ENCODE results near the gene TFEB. TPM values are rescaled to one million over a fixed set of nuclear protein-coding genes. Genes with fewer than 3 reads are reported as not detected.
"Not testable (repeated sequence)": the region's sequence is repeated elsewhere in the genome, so short reads cannot be mapped to it uniquely, and the experiment has no call there.

The TFEB gene
- total RNA-seq, 1 experiment from 2014 or later = 6.0 TPM

GRCh38 chr6:41767112-41767833, 31.9 kb upstream of the TFEB start:
- peak; percentile 56 for DNase-seq (ENCODE audit: low read depth)
- in situ Hi-C loops (cut with HindIII; ENCODE audit: low pct_unique_long_range_greater_than_20kb, low sequenced_read_pairs) = no loop called here

GRCh38 chr6:41766043-41766664, 30.7 kb upstream of the TFEB start:
- in situ Hi-C loops (cut with HindIII; ENCODE audit: low pct_unique_long_range_greater_than_20kb, low sequenced_read_pairs); DNase-seq (ENCODE audit: low read depth): not testable (repeated sequence)

DNA sequence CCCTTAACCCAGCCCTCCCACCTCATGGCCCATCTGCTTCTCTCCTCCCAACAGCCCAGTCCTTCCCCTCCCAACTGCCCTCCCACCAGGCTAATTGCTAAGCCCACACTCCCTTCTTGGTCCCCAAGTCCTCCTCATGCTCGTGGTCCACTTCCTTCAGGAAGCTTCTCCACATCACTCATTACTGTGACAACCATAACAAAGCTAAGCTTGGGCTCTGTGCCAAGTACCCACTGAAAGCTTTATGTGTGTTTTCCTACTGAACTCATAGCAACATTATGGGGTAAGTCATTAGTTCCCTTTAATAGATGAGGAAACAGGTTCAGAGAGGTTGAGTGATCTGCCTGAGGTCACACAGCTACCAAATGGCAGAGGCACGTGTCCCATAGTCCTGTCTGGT, 28.1 kb upstream of the TFEB start:
- no peak for DNase-seq (ENCODE audit: low read depth)
- in situ Hi-C loops (cut with HindIII; ENCODE audit: low pct_unique_long_range_greater_than_20kb, low sequenced_read_pairs) = no loop called here

DNA sequence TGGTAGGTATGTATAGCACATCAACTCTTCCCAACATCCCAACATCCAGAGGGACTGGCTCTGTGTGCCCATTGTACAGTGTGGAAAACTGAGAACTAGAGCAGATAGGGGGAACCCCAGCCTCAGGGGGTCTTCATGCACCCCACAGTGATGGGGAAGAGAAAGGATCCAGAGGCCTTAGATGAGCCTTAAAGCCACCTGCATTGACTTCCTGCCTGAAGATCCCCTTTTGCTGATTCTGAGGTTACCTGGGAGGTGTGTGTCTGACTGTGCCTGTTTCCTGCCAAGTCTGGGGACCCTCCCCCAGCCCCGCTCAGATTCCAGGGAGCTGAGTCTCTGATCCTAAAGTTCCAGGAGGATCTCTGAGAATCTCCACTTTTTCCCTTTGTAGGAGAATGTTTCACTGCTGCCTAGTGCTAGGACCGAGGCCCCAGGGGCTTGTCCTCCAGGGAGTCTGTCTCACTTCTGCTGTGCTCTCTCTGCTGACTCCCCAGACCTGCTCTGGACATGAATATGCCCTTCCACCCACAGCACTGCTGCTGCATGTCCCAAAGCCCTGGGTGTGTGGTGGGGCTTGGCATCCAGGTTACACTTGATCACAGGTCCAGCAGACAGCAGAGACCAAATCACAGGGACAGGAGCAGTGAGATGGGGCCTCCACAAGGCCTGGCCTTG, 24.6 kb upstream of the TFEB start:
- DNase-seq (ENCODE audit: low read depth) = no peak
- in situ Hi-C loops (cut with HindIII; ENCODE audit: low pct_unique_long_range_greater_than_20kb, low sequenced_read_pairs) = no loop called here

GRCh38 chr6:41759106-41759904, 23.9 kb upstream of the TFEB start:
- DNase-seq (ENCODE audit: low read depth) = no peak
- in situ Hi-C loops (cut with HindIII; ENCODE audit: low pct_unique_long_range_greater_than_20kb, low sequenced_read_pairs) = no loop called here

GRCh38 chr6:41758641-41759035, 23.2 kb upstream of the TFEB start:
- DNase-seq (ENCODE audit: low read depth) = no peak
- in situ Hi-C loops (cut with HindIII; ENCODE audit: low pct_unique_long_range_greater_than_20kb, low sequenced_read_pairs) = no loop called here

GRCh38 chr6:41757931-41758640, 22.7 kb upstream of the TFEB start:
- in situ Hi-C loops (cut with HindIII; ENCODE audit: low pct_unique_long_range_greater_than_20kb, low sequenced_read_pairs) = no loop called here
- no peak for DNase-seq (ENCODE audit: low read depth)

DNA sequence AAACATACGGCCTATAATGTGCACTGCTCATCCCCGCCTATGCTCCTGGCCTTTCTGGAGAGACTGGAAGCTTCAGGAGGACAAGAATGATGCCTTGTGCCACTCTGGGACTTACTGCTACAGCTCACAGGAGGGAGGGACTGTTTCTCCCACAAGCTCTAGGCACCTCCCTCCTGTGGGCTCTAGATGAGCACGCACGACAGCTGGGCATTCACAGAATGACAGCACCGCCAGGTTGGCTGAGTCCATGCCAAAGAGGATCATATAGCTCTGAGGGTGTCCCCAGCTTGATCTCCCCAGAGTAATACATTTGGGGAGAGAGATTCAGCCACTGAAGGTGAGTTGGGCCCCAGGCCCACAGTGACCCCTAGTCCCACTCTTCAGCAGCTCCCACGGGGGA, 21.9 kb upstream of the TFEB start:
- in situ Hi-C loops (cut with HindIII; ENCODE audit: low pct_unique_long_range_greater_than_20kb, low sequenced_read_pairs) = no loop called here
- no peak for DNase-seq (ENCODE audit: low read depth)

DNA sequence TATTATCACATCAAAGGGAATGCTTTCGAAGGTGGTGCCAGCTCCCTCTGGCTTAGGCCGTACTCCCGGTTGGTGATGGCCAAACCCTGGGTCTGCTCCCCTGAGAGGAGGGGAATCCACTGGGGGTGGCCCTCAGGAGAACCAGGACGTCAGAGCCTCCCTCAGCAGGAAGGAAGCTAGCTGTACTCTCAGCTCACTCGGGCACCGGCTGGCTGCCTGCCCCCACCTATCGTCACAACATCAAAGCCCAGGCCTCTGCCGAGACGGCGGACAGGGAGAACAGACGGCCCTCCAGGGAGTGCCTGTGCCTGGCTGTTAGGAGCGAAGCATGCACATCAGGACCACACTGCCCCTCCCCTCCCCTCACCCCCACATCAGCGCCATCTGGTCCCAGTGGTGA, 20.9 kb upstream of the TFEB start:
- in situ Hi-C loops (cut with HindIII; ENCODE audit: low pct_unique_long_range_greater_than_20kb, low sequenced_read_pairs) = no loop called here
- DNase-seq (ENCODE audit: low read depth) = no peak

- no peak for DNase-seq (ENCODE audit: low read depth)
- in situ Hi-C loops (cut with HindIII; ENCODE audit: low pct_unique_long_range_greater_than_20kb, low sequenced_read_pairs) = no loop called here
Observed at GRCh38 chr6:41755895-41756294, 20.5 kb upstream of the TFEB start.

GRCh38 chr6:41750374-41750773, 15.0 kb upstream of the TFEB start:
- in situ Hi-C loops (cut with HindIII; ENCODE audit: low pct_unique_long_range_greater_than_20kb, low sequenced_read_pairs) = no loop called here
- DNase-seq (ENCODE audit: low read depth) = no peak

GRCh38 chr6:41748542-41748941, 13.1 kb upstream of the TFEB start:
- DNase-seq (ENCODE audit: low read depth) = no peak
- in situ Hi-C loops (cut with HindIII; ENCODE audit: low pct_unique_long_range_greater_than_20kb, low sequenced_read_pairs) = no loop called here

GRCh38 chr6:41748102-41748477, 12.7 kb upstream of the TFEB start:
- in situ Hi-C loops (cut with HindIII; ENCODE audit: low pct_unique_long_range_greater_than_20kb, low sequenced_read_pairs) = no loop called here
- no peak for DNase-seq (ENCODE audit: low read depth)

GRCh38 chr6:41747256-41748101, 12.1 kb upstream of the TFEB start, which contains the start of gene PGC:
Gene PGC (minus strand): TSS chr6:41747397. CDS start chr6:41747334, 63 bp downstream.
- in situ Hi-C loops (cut with HindIII; ENCODE audit: low pct_unique_long_range_greater_than_20kb, low sequenced_read_pairs) = no loop called here
- DNase-seq (ENCODE audit: low read depth) = no peak

GRCh38 chr6:41746107-41746506, 10.7 kb upstream of the TFEB start:
- in situ Hi-C loops (cut with HindIII; ENCODE audit: low pct_unique_long_range_greater_than_20kb, low sequenced_read_pairs) = no loop called here
- DNase-seq (ENCODE audit: low read depth) = no peak

GRCh38 chr6:41744236-41744787, 8.9 kb upstream of the TFEB start:
- no peak for DNase-seq (ENCODE audit: low read depth)
- in situ Hi-C loops (cut with HindIII; ENCODE audit: low pct_unique_long_range_greater_than_20kb, low sequenced_read_pairs) = no loop called here
